BLaER1 treated with 17β-estradiol and CSF1 and Interleukin-3, amounts not matched to agents 10 nM and 100 nM (cell line): ENCODE results near the gene AGFG1.

Source experiments
- H3K27ac ChIP-seq, 11 experiments: shearing (Covaris generic); formaldehyde crosslinking; 2 replicates each; pipeline ENCODE4 v1.8.1; 2022
- H3K27me3 ChIP-seq, 11 experiments: shearing (Covaris generic); formaldehyde crosslinking; 2 replicates each; pipeline ENCODE4 v1.8.1; 2022
- H3K36me3 ChIP-seq, 11 experiments: shearing (Covaris generic); formaldehyde crosslinking; 2 replicates each; pipeline ENCODE4 v1.8.1; 2022
- H3K4me1 ChIP-seq, 10 experiments: shearing (Covaris generic); formaldehyde crosslinking; 2 replicates each; pipeline ENCODE4 v1.8.1; 2022
- H3K4me2 ChIP-seq, 11 experiments: shearing (Covaris generic); formaldehyde crosslinking; 2 replicates each; pipeline ENCODE4 v1.8.1; 2022
- H3K4me3 ChIP-seq, 10 experiments: shearing (Covaris generic); formaldehyde crosslinking; 2 replicates each; pipeline ENCODE4 v1.8.1; 2022
- H3K9ac ChIP-seq, 11 experiments: shearing (Covaris generic); formaldehyde crosslinking; 2 replicates each; pipeline ENCODE4 v1.8.1; 2022
- H3K9me3 ChIP-seq, 11 experiments: shearing (Covaris generic); formaldehyde crosslinking; replicated peaks in 1 of 11; 2 replicates each; pipeline ENCODE4 v1.8.1; 2022
- H4K20me1 ChIP-seq, 11 experiments: shearing (Covaris generic); formaldehyde crosslinking; 2 replicates each; pipeline ENCODE4 v1.8.1; 2022
- Cebpa-rat ChIP-seq, 11 experiments: shearing (Covaris generic); IDR thresholded peaks; 2 replicates each; pipeline ENCODE4 v1.8.1; 2022

Gene AGFG1

DNA sequence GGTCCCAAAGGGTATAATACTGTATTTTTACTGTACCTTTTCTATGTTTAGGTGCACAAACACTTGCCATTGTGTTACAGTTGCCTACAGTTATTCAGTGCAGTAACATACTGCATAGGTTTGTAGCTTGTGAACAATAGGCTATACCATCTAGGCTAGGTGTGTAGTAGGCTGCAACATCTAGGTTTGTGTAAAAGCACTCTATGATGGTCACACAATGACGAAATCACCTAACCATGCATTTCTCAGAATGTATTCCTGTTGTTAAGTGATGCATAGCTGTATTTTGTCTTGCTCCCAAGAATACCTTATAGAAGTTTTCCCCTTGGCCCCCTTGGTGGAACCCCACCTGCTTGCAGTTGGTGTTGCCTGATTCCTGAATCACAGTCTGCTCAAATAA, 29.3 kb upstream of the AGFG1 start:
- H3K4me1 ChIP-seq = peaks cover 0 to 50% (median 20%) of the 10 kb centered on the region in 10 experiments; a peak in 14 of 20 replicates
- no peaks in the 10 kb centered on the region for H3K27me3 ChIP-seq
- H4K20me1 ChIP-seq = no peaks in the 10 kb centered on the region
- H3K4me3 ChIP-seq = no peak overlapping the region
- peak overlapping the region in 1 of 11 experiments; percentile 36; a peak in 3 of 22 replicates for H3K4me2 ChIP-seq
- H3K9me3 ChIP-seq = no peaks in the 10 kb centered on the region; a peak in 1 of 22 replicates
- H3K9ac ChIP-seq = no peak overlapping the region
- H3K27ac ChIP-seq = no peak overlapping the region
- no peak for TF ChIP-seq Cebpa-rat (IDR thresholded peaks at IDR 0.05)
- no peaks in the 10 kb centered on the region for H3K36me3 ChIP-seq

DNA sequence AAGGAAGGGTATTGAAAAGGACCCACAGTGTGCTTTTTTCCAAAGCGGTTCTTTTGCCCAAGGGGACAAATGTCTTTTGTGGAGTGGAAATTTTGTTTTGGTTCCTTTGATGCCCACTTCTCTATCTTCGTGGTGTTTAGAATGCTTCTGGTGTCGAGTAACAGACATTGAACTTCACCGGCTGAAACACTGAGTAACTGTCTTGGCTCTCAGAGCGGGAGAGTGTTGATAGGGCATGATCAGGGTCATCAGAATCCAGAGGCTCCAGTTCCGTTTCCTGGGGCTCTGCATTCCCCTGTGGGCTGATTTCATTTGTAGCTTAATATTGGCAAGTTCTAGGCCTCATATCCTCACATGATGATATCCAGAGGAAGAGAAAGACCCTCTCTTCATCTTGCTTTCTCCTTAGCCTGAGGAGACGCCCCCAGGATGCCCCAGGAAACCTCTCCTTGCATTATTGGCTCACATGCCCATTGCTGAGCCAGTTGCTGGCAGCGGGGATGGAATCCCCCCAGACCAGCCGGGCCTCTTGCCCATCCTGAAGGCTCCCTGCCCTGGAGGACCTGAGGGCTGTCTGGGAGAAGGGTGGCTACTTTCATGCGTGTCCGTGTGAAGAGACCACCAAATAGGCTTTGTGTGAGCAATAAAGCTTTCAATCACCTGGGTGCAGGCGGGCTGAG, 27.9 kb upstream of the AGFG1 start:
- Histone ChIP-seq H3K9ac (no peak overlapping the region), H3K27ac (peak overlapping the region in 6 of 11 experiments; percentile 24 to 53 (median 40); a peak in 9 of 22 replicates), H3K4me3 (no peak overlapping the region), H3K4me2 (peak overlapping the region in 8 of 11 experiments; percentile 0 to 60 (median 36); a peak in 12 of 22 replicates), H3K27me3 (no peaks in the 10 kb centered on the region), H3K36me3 (no peaks in the 10 kb centered on the region), H3K9me3 (no peaks in the 10 kb centered on the region; a peak in 1 of 22 replicates), H4K20me1 (no peaks in the 10 kb centered on the region), H3K4me1 (peaks cover 2 to 64% (median 34%) of the 10 kb centered on the region in 10 experiments; a peak in 19 of 20 replicates)
- no peak for TF ChIP-seq Cebpa-rat (IDR thresholded peaks at IDR 0.05)

DNA sequence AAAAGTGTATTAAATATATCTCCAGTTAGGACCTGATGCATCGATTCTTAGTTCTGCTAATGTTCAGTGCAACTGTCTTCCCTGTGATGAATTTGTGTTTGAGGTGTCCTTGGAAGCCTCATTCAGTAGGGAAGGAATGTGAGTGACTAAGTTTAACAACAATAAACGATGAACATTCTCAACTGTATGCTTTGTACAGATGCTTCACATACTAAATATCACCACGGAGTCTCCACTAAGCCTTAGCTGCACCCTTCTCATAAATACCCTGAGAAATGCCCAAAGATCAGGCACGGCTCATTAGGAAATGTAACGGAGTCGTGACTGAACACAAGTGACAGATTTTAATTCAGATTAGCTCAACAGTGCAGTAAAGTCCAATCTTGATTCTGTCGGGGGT, 24.4 kb upstream of the AGFG1 start:
- H3K9ac ChIP-seq = no peak overlapping the region
- no peaks in the 10 kb centered on the region for H4K20me1 ChIP-seq
- no peaks in the 10 kb centered on the region for H3K9me3 ChIP-seq
- H3K4me1 ChIP-seq = peaks cover 31 to 98% (median 70%) of the 10 kb centered on the region in 10 experiments
- peak overlapping the region in 7 of 11 experiments; percentile 0 to 87 (median 67); a peak in 10 of 22 replicates for H3K4me2 ChIP-seq
- H3K27me3 ChIP-seq = no peaks in the 10 kb centered on the region
- no peak for TF ChIP-seq Cebpa-rat (IDR thresholded peaks at IDR 0.05)
- no peaks in the 10 kb centered on the region for H3K36me3 ChIP-seq
- H3K4me3 ChIP-seq = no peak overlapping the region
- peak overlapping the region in 8 of 11 experiments; percentile 4 to 91 (median 84); a peak in 13 of 22 replicates for H3K27ac ChIP-seq

DNA sequence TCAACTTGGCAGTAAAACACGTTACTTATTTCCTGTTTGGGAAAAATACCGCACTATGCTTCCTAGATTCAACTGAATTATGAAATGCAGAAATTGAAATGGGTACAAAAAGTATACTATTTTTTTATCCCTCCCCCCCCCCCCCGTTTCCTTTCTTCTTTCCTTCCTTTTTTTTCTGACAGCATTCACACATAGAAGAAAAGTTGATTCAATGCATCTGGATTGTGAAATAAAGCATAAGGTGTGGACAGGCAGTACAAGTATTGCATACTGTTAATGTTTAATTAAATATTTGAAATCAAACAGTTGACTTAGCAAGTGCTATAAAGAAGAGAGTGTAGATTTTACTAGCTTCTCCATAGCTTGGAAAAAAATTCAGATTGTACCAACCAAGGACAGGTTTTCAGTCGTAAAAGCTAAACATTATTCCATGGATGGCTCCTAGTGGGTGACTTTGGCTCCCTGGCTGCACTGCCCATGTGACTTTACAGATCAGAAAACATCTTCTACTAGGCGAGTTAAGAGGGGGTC, 21.6 kb upstream of the AGFG1 start:
- Histone ChIP-seq H3K36me3 (no peaks in the 10 kb centered on the region), H3K27ac (peak overlapping the region; percentile 28 to 91 (median 85); a peak in 21 of 22 replicates), H3K4me2 (peak overlapping the region; percentile 67 to 88 (median 76)), H3K4me1 (peaks cover 31 to 99% (median 84%) of the 10 kb centered on the region in 10 experiments), H3K9me3 (no peaks in the 10 kb centered on the region), H3K27me3 (no peaks in the 10 kb centered on the region), H3K9ac (peak overlapping the region in 10 of 11 experiments; percentile 44 to 81 (median 70); a peak in 18 of 22 replicates), H3K4me3 (peak overlapping the region in 2 of 10 experiments; percentile 11 to 42; a peak in 3 of 20 replicates), H4K20me1 (no peaks in the 10 kb centered on the region)
- peak in 4 of 11 experiments; percentile 17 to 74 (median 56); a peak in 4 of 22 replicates for TF ChIP-seq Cebpa-rat (IDR thresholded peaks at IDR 0.05)

DNA sequence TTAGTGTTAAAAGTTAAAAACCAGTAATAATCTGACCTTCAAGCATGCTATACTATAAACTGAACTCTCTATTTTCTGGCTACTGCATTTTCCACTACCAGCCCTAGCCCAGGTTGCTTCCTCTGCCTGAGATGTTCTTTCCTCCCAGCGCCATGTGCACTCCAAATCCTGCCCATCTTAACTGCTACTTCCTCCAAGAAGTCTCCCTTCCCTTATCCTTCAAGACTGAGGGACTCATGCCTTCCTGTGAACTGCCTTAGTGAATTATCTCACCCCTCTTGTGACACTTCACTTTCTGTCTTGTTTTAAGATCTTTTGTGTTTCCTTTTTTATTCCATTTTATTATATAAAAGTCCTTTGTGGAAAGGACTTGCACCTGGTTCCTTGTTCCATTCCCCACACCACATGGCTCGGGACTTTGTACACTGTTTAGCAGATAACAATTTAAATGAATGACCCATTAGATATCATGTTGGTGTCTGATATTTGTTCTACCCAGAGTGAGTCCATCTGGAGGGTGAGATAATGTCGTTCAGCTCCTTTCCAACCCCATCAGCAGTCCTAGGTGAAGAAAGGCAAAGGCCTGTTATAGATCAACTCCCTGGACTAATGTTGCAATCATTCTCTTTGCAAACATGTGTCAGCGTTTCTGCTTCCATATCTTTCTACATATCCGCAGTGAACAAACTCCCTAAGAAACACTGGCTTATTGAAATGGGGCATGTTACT, 20.9 kb upstream of the AGFG1 start:
- Histone ChIP-seq H3K4me2 (peak overlapping the region; percentile 67 to 88 (median 76)), H3K27ac (peak overlapping the region; percentile 28 to 91 (median 85); a peak in 21 of 22 replicates), H3K9ac (peak overlapping the region in 9 of 11 experiments; percentile 59 to 78 (median 68); a peak in 18 of 22 replicates), H3K36me3 (no peaks in the 10 kb centered on the region), H3K4me3 (peak overlapping the region in 2 of 10 experiments; percentile 11 to 42; a peak in 1 of 20 replicates), H3K27me3 (no peaks in the 10 kb centered on the region), H3K9me3 (no peaks in the 10 kb centered on the region), H3K4me1 (peaks cover 31 to 100% (median 91%) of the 10 kb centered on the region in 10 experiments), H4K20me1 (no peaks in the 10 kb centered on the region)
- peak in 5 of 11 experiments; percentile 26 to 59 (median 52); a peak in 4 of 22 replicates for TF ChIP-seq Cebpa-rat (IDR thresholded peaks at IDR 0.05)

DNA sequence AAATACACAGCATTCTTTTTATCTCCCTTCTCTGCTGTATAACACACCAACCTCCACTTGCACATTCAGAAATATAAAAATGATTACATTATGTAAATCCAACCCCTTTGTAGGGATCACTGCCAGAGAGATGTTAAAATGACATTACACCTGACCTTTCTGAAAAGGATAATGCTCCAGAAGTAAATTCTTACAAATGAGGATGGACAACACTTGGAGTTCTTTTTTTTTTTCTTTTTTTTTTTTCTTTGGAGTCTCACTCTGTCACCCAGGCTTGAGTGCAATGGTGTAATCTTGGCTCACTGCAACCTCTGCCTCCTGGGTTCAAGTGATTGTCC, 20.3 kb upstream of the AGFG1 start:
- Histone ChIP-seq H3K9ac (peak overlapping the region in 4 of 11 experiments; percentile 6 to 76 (median 66); a peak in 5 of 22 replicates), H3K4me3 (no peak overlapping the region), H3K36me3 (no peaks in the 10 kb centered on the region), H3K4me1 (peaks cover 32 to 100% (median 93%) of the 10 kb centered on the region in 10 experiments), H3K9me3 (no peaks in the 10 kb centered on the region), H4K20me1 (no peaks in the 10 kb centered on the region), H3K27me3 (no peaks in the 10 kb centered on the region), H3K4me2 (peak overlapping the region; percentile 67 to 88 (median 76); a peak in 21 of 22 replicates), H3K27ac (peak overlapping the region in 10 of 11 experiments; percentile 77 to 91 (median 86); a peak in 21 of 22 replicates)
- no peak; a peak in 2 of 22 replicates for TF ChIP-seq Cebpa-rat (IDR thresholded peaks at IDR 0.05)

DNA sequence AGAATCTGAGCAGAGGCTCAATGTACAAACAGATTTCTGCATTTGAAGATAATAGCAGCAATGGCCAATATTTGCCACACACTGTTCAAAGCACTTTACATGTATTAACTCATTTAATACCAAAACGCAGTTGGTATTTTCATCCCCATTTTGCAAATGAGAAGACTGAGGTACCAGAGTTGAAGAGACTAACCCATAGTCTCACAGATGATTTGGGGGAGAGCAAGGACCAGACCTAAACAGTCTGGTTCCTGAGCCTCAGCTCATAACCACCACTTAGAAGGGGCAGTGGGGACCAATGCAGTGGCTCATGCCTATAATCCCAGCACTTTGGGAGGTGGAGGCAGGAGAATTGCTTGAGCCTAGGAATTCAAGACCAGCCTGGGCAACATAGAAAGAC, 18.1 kb upstream of the AGFG1 start:
- Histone ChIP-seq H3K4me2 (peak overlapping the region in 6 of 11 experiments; percentile 37 to 87 (median 66); a peak in 7 of 22 replicates), H3K36me3 (no peaks in the 10 kb centered on the region), H3K27me3 (no peaks in the 10 kb centered on the region), H3K4me1 (peaks cover 35 to 100% (median 83%) of the 10 kb centered on the region in 10 experiments), H3K9ac (no peak overlapping the region), H3K27ac (peak overlapping the region in 3 of 11 experiments; percentile 8 to 17 (median 11); a peak in 6 of 22 replicates), H3K4me3 (no peak overlapping the region), H3K9me3 (no peaks in the 10 kb centered on the region), H4K20me1 (no peaks in the 10 kb centered on the region)
- TF ChIP-seq Cebpa-rat (IDR thresholded peaks at IDR 0.05) = no peak

DNA sequence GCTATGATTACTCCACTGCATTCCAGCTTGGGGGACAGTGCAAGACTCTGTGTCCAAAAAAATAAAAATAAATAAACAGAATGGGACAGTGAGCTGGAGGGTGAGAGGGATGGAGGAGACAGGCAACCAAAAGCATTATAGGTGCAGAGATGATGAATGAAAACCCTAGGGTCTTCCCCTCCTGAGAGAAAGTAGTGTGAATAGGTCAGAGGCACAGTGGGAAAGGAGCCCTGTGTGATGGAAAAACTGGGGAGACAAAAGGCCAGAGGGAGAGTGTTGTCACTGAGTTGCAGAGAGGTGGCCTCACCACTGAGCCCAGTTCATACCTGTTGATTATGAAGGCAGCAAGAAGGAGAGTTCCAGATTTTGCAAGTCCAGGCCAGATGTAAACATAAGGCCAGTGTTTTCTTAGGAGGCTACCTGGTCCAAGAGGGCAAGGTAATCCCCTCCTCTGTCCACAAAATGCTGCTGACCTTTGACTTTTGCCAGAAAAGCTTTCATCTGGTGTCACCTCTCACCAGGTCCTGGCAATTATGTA, 17.6 kb upstream of the AGFG1 start:
- no peaks in the 10 kb centered on the region for H3K9me3 ChIP-seq
- H3K36me3 ChIP-seq = no peaks in the 10 kb centered on the region
- H3K4me1 ChIP-seq = peaks cover 36 to 100% (median 83%) of the 10 kb centered on the region in 10 experiments
- TF ChIP-seq Cebpa-rat (IDR thresholded peaks at IDR 0.05) = no peak
- H3K4me3 ChIP-seq = no peak overlapping the region
- no peaks in the 10 kb centered on the region for H4K20me1 ChIP-seq
- peak overlapping the region in 4 of 11 experiments; percentile 8 to 22 (median 14); a peak in 5 of 22 replicates for H3K27ac ChIP-seq
- peak overlapping the region in 8 of 11 experiments; percentile 16 to 87 (median 51); a peak in 13 of 22 replicates for H3K4me2 ChIP-seq
- no peaks in the 10 kb centered on the region for H3K27me3 ChIP-seq
- no peak overlapping the region for H3K9ac ChIP-seq
